Bone marrow (tissue), 2 donors: ENCODE measurements around the gene ACTL9.

Experiments
- DNase-seq, 2 donors: peaks; one replicate each; lab custom pipeline; 2025; lab: John Stamatoyannopoulos, UW

The ACTL9 gene

GRCh38 chr19:8684001-8684902 lies 14.3 kb downstream of the ACTL9 start:
- no peak for DNase-seq

GRCh38 chr19:8682931-8683330 lies 15.7 kb downstream of the ACTL9 start:
- no peak for DNase-seq

- DNase-seq, result no peak
Measured at GRCh38 chr19:8682472-8682871, 16.1 kb downstream of the ACTL9 start.

GRCh38 chr19:8681345-8682029 lies 17.1 kb downstream of the ACTL9 start:
- no peak for DNase-seq

- DNase-seq, result no peak
Measured at GRCh38 chr19:8680676-8681344, 17.8 kb downstream of the ACTL9 start.

- no peak for DNase-seq
Measured at GRCh38 chr19:8678244-8678807, 20.3 kb downstream of the ACTL9 start.

- DNase-seq, result no peak
Measured at GRCh38 chr19:8675066-8675465, 23.5 kb downstream of the ACTL9 start.

GRCh38 chr19:8673276-8673891 lies 25.2 kb downstream of the ACTL9 start:
- no peak for DNase-seq

GRCh38 chr19:8666814-8667405 lies 31.7 kb downstream of the ACTL9 start:
- no peak for DNase-seq

GRCh38 chr19:8665468-8666213 lies 33.0 kb downstream of the ACTL9 start:
- no peak for DNase-seq

- DNase-seq, result no peak
Measured at GRCh38 chr19:8664671-8665057, 33.9 kb downstream of the ACTL9 start.

GRCh38 chr19:8663920-8664670 lies 34.5 kb downstream of the ACTL9 start:
- peak in 1 of 2 donors; percentile 23 for DNase-seq

GRCh38 chr19:8662263-8662662 lies 36.3 kb downstream of the ACTL9 start:
- DNase-seq, result no peak

GRCh38 chr19:8659905-8660304 lies 38.7 kb downstream of the ACTL9 start:
- DNase-seq, result no peak

GRCh38 chr19:8657869-8658268 lies 40.7 kb downstream of the ACTL9 start:
- no peak for DNase-seq

- no peak for DNase-seq
Measured at GRCh38 chr19:8655340-8655709, 43.3 kb downstream of the ACTL9 start.

GRCh38 chr19:8654591-8655339 lies 43.8 kb downstream of the ACTL9 start:
- DNase-seq, result peak; percentile 6 to 39

GRCh38 chr19:8648240-8648639 lies 50.4 kb downstream of the ACTL9 start:
- no peak for DNase-seq
